Effector memory CD8-positive, alpha-beta T cell (primary cell): ENCODE measurements around the gene MAG.

Experiments
- ATAC-seq: fragments of 150-1000 bp; cut with Tn5 transposase; replicated peaks from 2 replicates; pipeline ENCODE4 v1.10.0; 2021; ENCODE audit warnings: mild to moderate bottlenecking, moderate library complexity
- DNase-seq, 3 experiments: peaks; one replicate each; pipeline ENCODE4 v3.0.0; 2021
- H3K27ac Mint-ChIP-seq, 2 donors: one replicate each; pipeline ENCODE4 v1.8.0; 2022; ENCODE audit warnings: mild to moderate bottlenecking in 2 of 2, mixed read lengths in 2 of 2, moderate library complexity in 2 of 2
- H3K27me3 Mint-ChIP-seq, 2 donors: one replicate each; pipeline ENCODE4 v1.8.0; 2022; ENCODE audit warnings: mixed read lengths in 2 of 2
- H3K36me3 Mint-ChIP-seq: one replicate; pipeline ENCODE4 v1.8.0; 2022; ENCODE audit warnings: mild to moderate bottlenecking, moderate library complexity, mixed read lengths; ENCODE audit not compliant: insufficient read depth
- H3K4me1 Mint-ChIP-seq, 2 donors: one replicate each; pipeline ENCODE4 v1.8.0; 2022; ENCODE audit warnings: low read depth in 2 of 2, mixed read lengths in 2 of 2
- H3K4me3 Mint-ChIP-seq, 2 donors: one replicate each; pipeline ENCODE4 v1.8.0; 2022; ENCODE audit warnings: mild to moderate bottlenecking in 2 of 2, mixed read lengths in 2 of 2, moderate library complexity in 2 of 2
- H3K9me3 Mint-ChIP-seq, 2 donors: one replicate each; pipeline ENCODE4 v1.8.0; 2022; ENCODE audit warnings: mixed read lengths in 2 of 2

MAG gene

DNA sequence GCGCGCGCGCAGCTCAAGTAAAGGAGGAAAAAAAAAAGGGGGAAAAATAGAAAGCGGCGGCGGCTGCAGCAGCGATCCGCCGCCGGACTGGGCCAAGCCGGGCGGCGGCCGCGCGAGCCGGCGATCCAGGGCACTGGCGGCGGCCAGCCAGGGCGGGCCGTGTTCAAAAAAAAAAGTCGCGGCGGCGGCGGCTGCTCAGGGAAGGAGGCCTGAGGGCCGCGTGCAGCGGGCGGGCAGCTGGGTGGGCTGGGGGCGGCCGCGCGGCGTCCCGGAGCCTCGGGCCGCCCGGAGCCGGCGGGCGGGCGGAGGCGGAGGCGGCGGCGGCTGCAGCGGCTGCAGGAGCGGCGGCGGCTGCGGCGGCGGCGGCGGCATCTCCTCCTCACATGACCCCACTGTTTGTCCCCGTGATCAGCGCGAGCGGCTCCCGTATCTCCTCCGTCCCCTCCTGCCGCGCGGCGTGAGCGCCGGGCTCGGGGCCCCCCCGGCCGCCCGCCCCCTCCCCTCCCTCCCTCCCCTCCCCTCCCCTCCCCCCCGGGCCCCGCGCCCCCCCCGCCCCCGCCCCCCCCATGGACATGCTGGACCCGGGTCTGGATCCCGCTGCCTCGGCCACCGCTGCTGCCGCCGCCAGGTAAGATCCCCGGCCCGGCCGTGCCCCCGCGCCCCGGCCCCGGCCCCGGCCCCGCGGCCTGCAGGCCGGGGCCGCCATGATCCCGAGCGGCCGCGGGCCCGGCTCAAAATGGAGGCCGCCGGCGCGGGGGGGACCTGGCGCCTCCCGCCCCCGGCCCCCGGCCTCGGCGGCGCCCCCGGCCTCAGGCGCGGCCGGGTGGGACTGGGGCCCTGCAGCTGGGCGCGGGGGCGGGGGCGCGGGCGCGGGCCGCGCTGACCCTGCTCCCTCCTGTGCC, 23.2 kb upstream of the MAG start, which contains the start of gene USF2:
TSS of gene USF2 (plus strand) at position 427 of the 902 bp plus-strand sequence. CDS start at position 567, 140 bp downstream.
- Mint-ChIP-seq H3K36me3 (peaks cover 51% of the 10 kb centered on the region), H3K27ac (peak within 1 kb of the TSS; percentile 96 to 97), H3K4me1 (peaks cover 24 to 37% of the 10 kb centered on the region in 2 donors), H3K27me3 (no peaks in the 10 kb centered on the region), H3K9me3 (no peaks in the 10 kb centered on the region), H3K4me3 (peak within 1 kb of the TSS; percentile 88 to 90)
- peak; percentile 46 to 49 (median 48) for DNase-seq
- ATAC-seq = peak; percentile 49

DNA sequence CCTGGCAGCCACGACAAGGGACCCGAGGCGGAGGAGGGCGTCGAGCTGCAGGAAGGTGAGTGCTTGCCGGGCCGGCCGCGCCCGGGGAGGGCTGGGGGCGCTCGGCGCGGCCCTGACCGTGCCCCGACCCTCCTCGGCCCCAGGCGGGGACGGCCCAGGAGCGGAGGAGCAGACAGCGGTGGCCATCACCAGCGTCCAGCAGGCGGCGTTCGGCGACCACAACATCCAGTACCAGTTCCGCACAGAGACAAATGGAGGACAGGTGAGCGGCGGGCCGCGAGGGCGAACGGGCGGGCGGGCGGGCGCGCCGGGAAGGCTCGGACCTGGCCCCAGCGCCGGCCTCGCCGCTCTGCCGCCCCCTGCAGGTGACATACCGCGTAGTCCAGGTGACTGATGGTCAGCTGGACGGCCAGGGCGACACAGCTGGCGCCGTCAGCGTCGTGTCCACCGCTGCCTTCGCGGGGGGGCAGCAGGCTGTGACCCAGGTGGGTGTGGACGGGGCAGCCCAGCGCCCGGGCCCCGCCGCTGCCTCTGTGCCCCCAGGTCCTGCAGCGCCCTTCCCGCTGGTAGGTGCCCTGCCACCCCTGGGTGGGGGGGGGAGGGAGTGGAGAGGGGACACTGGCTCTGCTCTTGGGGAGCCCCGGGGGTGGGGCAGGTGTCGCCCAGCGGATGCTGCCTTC, 22.4 kb upstream of the MAG start:
- Mint-ChIP-seq H3K36me3 (peaks cover 56% of the 10 kb centered on the region), H3K27me3 (no peaks in the 10 kb centered on the region), H3K4me3 (peak overlapping the region; percentile 66 to 73), H3K4me1 (peaks cover 30 to 42% of the 10 kb centered on the region in 2 donors), H3K27ac (peak overlapping the region in 1 of 2 donors; percentile 82), H3K9me3 (no peaks in the 10 kb centered on the region)
- DNase-seq (peak; percentile 59 to 66 (median 66)), ATAC-seq (peak; percentile 59)

GRCh38 chr19:35270381-35270811, 21.6 kb upstream of the MAG start:
- DNase-seq (no peak), ATAC-seq (no peak)
- Mint-ChIP-seq H3K36me3 (peaks cover 60% of the 10 kb centered on the region), H3K4me3 (peak overlapping the region; percentile 66 to 73), H3K4me1 (peaks cover 25 to 37% of the 10 kb centered on the region in 2 donors), H3K27ac (peak overlapping the region in 1 of 2 donors; percentile 82), H3K27me3 (no peaks in the 10 kb centered on the region), H3K9me3 (no peaks in the 10 kb centered on the region)

DNA sequence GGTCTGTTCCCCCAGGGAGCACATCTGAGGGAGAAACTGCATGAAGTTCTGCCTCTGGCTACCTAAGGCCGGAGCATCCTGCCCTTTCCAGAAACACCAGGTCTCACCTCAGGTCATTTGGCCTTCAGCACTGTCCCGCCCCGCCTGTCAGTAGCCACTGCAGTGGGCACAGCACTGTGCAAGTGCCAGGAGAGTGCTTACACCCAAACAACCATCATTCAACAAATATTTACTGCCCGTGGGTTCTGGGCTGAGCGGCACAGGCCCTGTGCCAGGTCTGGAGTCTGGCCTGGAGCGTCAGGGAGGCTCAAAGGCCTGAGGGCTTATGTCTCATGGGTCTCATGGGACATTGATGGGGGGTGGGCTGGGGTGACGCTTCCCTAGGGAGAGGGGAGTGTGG, 20.4 kb upstream of the MAG start:
- peaks cover 60% of the 10 kb centered on the region for H3K36me3 Mint-ChIP-seq
- H3K9me3 Mint-ChIP-seq = no peaks in the 10 kb centered on the region
- ATAC-seq = no peak
- peak overlapping the region in 1 of 2 donors; percentile 68 for H3K27ac Mint-ChIP-seq
- no peak for DNase-seq
- no peaks in the 10 kb centered on the region for H3K27me3 Mint-ChIP-seq
- H3K4me1 Mint-ChIP-seq = peaks cover 15 to 28% of the 10 kb centered on the region in 2 donors
- H3K4me3 Mint-ChIP-seq = no peak overlapping the region

- H3K4me1 Mint-ChIP-seq = peaks cover 14 to 27% of the 10 kb centered on the region in 2 donors
Measured at GRCh38 chr19:35272122-35272719, 19.7 kb upstream of the MAG start.

GRCh38 chr19:35272954-35273649, 18.9 kb upstream of the MAG start:
- no peak for DNase-seq
- peaks cover 54% of the 10 kb centered on the region for H3K36me3 Mint-ChIP-seq
- H3K4me1 Mint-ChIP-seq = peaks cover 13 to 21% of the 10 kb centered on the region in 2 donors
- H3K27me3 Mint-ChIP-seq = no peaks in the 10 kb centered on the region
- no peak overlapping the region for H3K4me3 Mint-ChIP-seq
- H3K9me3 Mint-ChIP-seq = no peaks in the 10 kb centered on the region
- peak overlapping the region in 1 of 2 donors; percentile 18 for H3K27ac Mint-ChIP-seq
- ATAC-seq = no peak

More at GRCh38 chr19:35272122-35272719, 19.7 kb upstream of the MAG start:
- Mint-ChIP-seq H3K4me3 (no peak overlapping the region), H3K9me3 (no peaks in the 10 kb centered on the region), H3K27ac (peak overlapping the region in 1 of 2 donors; percentile 68), H3K27me3 (no peaks in the 10 kb centered on the region), H3K36me3 (peaks cover 62% of the 10 kb centered on the region)
- DNase-seq (no peak), ATAC-seq (no peak)

GRCh38 chr19:35273686-35274259, 18.2 kb upstream of the MAG start:
- Mint-ChIP-seq H3K4me1 (peaks cover 13 to 21% of the 10 kb centered on the region in 2 donors), H3K27me3 (no peaks in the 10 kb centered on the region), H3K9me3 (no peaks in the 10 kb centered on the region), H3K4me3 (peak overlapping the region in 1 of 2 donors; percentile 38), H3K27ac (peak overlapping the region in 1 of 2 donors; percentile 79), H3K36me3 (peaks cover 60% of the 10 kb centered on the region)
- DNase-seq (no peak), ATAC-seq (no peak)

DNA sequence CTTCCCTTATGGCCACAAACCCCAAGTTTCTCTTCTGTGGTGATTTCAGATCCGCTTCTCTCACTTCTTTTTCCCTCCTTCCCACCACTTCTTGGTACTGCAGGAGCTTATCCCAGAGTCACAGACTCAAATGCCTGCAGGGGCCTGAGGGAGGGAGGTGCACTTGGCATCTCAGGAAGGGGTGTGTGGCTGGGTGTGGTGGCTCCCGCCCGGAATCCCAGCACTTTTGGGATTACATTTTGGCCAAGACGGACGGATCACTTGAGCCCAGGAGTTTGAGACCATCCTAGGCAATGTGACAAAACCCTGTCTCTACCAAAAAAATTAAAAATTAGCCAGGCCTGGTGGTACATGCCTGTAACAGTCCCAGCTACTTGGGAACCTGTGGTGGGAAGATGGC, 17.6 kb upstream of the MAG start:
- H3K4me1 Mint-ChIP-seq = peaks cover 13 to 21% of the 10 kb centered on the region in 2 donors
- H3K27ac Mint-ChIP-seq = peak overlapping the region in 1 of 2 donors; percentile 79
- H3K36me3 Mint-ChIP-seq = peaks cover 61% of the 10 kb centered on the region
- H3K9me3 Mint-ChIP-seq = no peaks in the 10 kb centered on the region
- DNase-seq (no peak), ATAC-seq (no peak)
- H3K4me3 Mint-ChIP-seq = peak overlapping the region in 1 of 2 donors; percentile 38
- H3K27me3 Mint-ChIP-seq = no peaks in the 10 kb centered on the region

GRCh38 chr19:35276706-35277281, 15.2 kb upstream of the MAG start:
- ATAC-seq (no peak), DNase-seq (no peak)
- no peaks in the 10 kb centered on the region for H3K9me3 Mint-ChIP-seq
- H3K27me3 Mint-ChIP-seq = no peaks in the 10 kb centered on the region
- H3K4me3 Mint-ChIP-seq = no peak overlapping the region
- H3K36me3 Mint-ChIP-seq = peaks cover 63% of the 10 kb centered on the region
- H3K4me1 Mint-ChIP-seq = peaks cover 11 to 19% of the 10 kb centered on the region in 2 donors
- H3K27ac Mint-ChIP-seq = peak overlapping the region in 1 of 2 donors; percentile 15

DNA sequence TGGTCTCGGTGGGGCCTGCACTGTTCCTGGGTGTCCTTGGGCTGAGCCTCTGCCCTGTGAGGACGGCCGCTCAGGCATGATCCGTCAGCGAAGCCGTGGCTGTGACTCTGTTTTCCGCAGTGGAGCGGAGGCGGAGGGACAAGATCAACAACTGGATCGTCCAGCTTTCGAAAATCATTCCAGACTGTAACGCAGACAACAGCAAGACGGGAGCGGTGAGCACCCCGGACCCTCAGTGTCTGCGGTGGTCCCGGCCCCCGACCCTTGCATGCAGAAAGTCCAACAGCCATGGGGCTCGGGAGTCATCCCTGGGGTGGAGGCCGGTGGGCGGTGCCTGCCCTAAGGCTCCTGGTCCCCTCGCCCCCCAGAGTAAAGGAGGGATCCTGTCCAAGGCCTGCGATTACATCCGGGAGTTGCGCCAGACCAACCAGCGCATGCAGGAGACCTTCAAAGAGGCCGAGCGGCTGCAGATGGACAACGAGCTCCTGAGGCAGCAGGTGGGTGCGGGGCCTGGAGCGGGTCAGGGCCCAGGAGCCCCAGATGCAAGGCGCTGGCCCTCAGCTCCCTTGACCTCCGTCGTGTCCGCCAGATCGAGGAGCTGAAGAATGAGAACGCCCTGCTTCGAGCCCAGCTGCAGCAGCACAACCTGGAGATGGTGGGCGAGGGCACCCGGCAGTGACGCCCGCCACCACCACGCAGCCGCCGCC, 13.2 kb upstream of the MAG start:
- Mint-ChIP-seq H3K27ac (no peak overlapping the region), H3K36me3 (peaks cover 53% of the 10 kb centered on the region), H3K27me3 (peaks cover 15 to 19% of the 10 kb centered on the region in 2 donors), H3K4me3 (no peak overlapping the region), H3K9me3 (no peaks in the 10 kb centered on the region), H3K4me1 (peaks cover 7 to 13% of the 10 kb centered on the region in 2 donors)
- ATAC-seq = no peak
- DNase-seq = no peak

DNA sequence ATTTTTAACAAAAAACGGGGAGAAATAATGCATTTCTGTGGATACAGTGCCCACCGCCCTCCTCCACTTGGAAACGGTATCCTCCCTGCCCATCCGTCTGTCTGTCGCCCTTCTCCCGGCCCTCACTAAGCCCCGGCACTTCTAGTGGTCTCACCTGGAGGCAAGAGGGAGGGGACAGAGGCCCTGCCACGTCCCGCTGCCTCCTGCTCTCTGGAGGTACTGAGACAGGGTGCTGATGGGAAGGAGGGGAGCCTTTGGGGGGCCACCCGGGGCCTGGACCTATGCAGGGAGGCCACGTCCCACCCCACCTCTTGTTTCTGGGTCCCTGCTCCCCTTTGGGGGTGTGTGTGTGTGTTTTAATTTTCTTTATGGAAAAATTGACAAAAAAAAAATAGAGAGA, 12.6 kb upstream of the MAG start:
- Mint-ChIP-seq H3K27me3 (peaks cover 15 to 25% of the 10 kb centered on the region in 2 donors), H3K27ac (peak overlapping the region in 1 of 2 donors; percentile 32), H3K4me1 (peaks cover 3 to 9% of the 10 kb centered on the region in 2 donors), H3K36me3 (peaks cover 48% of the 10 kb centered on the region), H3K9me3 (no peaks in the 10 kb centered on the region), H3K4me3 (no peak overlapping the region)
- DNase-seq (no peak), ATAC-seq (no peak)
